ENCODE results near the gene KRT9.

GRCh38 chr17:41522301-41523224 lies 49.3 kb downstream of the KRT9 start:
- TF ChIP-seq POLR2A (IDR thresholded peaks at IDR 0.05; ENCODE audit: low read depth, low read length) (no peak), POLR2AphosphoS5 (IDR thresholded peaks at IDR 0.05; ENCODE audit: low read depth, low read length) (no peak)

Measured in GM12892 (cell line).